SK-N-SH (cell line): Measurements from ENCODE around the gene EPS8L2.

Experiments
- CHD2 ChIP-seq: fragments of 150-350 bp; IDR thresholded peaks from 2 replicates; pipeline ENCODE4 v1.6.1; 2018; ENCODE audit warnings: low read length; ENCODE audit not compliant: partially characterized antibody
- CTCF ChIP-seq: fragments of 200-600 bp; sonication (generic); IDR thresholded peaks from 2 replicates; pipeline ENCODE4 v1.6.1; 2017; ENCODE audit warnings: antibody characterized with exemption, mild to moderate bottlenecking, moderate library complexity
- EP300 ChIP-seq, 2 experiments: IDR thresholded peaks; 2 replicates each; pipeline versions ENCODE4 v1.4.0 to v1.6.1; 2012; ENCODE audit warnings: borderline replicate concordance in 1 of 2, low read depth in 1 of 2, low read length in 1 of 2
- RAD21 ChIP-seq: IDR thresholded peaks from 2 replicates; pipeline ENCODE4 v1.6.1; 2012; ENCODE audit warnings: mild to moderate bottlenecking, low read length
- SIN3A ChIP-seq: IDR thresholded peaks from 2 replicates; pipeline ENCODE4 v1.6.1; 2012; ENCODE audit warnings: low read depth, mild to moderate bottlenecking, low read length, moderate library complexity, borderline replicate concordance
- SMC3 ChIP-seq: IDR thresholded peaks from 2 replicates; pipeline ENCODE4 v1.6.1; 2012; ENCODE audit warnings: low read depth, low read length, improper control_type of control experiment
- USF1 ChIP-seq: IDR thresholded peaks from 2 replicates; pipeline ENCODE4 v1.4.0; 2012; ENCODE audit warnings: low read depth, borderline replicate concordance
- TF ChIP-seq, protein P1 (sequence below): fragments of 150-350 bp; IDR thresholded peaks from 2 replicates; pipeline ENCODE4 v1.6.1; 2017; ENCODE audit warnings: antibody characterized with exemption, low read length, low read depth, borderline replicate concordance
- TF ChIP-seq, protein P2 (sequence below): IDR thresholded peaks from 2 replicates; pipeline ENCODE4; 2012

- TF ChIP-seq USF1 = no peak
- no peak for TF ChIP-seq CTCF
- no peak for TF ChIP-seq CHD2
- TF ChIP-seq, protein P1, sequence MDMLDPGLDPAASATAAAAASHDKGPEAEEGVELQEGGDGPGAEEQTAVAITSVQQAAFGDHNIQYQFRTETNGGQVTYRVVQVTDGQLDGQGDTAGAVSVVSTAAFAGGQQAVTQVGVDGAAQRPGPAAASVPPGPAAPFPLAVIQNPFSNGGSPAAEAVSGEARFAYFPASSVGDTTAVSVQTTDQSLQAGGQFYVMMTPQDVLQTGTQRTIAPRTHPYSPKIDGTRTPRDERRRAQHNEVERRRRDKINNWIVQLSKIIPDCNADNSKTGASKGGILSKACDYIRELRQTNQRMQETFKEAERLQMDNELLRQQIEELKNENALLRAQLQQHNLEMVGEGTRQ = no peak
- no peak for TF ChIP-seq RAD21
- TF ChIP-seq, protein P2, sequence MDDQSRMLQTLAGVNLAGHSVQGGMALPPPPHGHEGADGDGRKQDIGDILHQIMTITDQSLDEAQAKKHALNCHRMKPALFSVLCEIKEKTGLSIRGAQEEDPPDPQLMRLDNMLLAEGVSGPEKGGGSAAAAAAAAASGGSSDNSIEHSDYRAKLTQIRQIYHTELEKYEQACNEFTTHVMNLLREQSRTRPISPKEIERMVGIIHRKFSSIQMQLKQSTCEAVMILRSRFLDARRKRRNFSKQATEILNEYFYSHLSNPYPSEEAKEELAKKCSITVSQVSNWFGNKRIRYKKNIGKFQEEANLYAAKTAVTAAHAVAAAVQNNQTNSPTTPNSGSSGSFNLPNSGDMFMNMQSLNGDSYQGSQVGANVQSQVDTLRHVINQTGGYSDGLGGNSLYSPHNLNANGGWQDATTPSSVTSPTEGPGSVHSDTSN = no peak
- TF ChIP-seq SIN3A = no peak
- TF ChIP-seq EP300 (IDR thresholded peaks at IDR 0.05; ENCODE audit: borderline replicate concordance in 1 of 2, low read depth in 1 of 2, low read length in 1 of 2) = no peak
- TF ChIP-seq SMC3 = no peak
These were observed 9.0 kb upstream of the EPS8L2 start for GRCh38 chr11:696955-697491.
